GM18951 (cell line): ENCODE measurements around the gene C1orf21.

Experiments
- POLR2A ChIP-seq: IDR thresholded peaks from 4 replicates; pipeline ENCODE4 v1.6.1; 2011; ENCODE audit warnings: mild to moderate bottlenecking; ENCODE audit not compliant: insufficient read length, insufficient read depth; ENCODE audit errors: extremely low read depth
- in situ Hi-C: fragments of 300-500 bp; cut with MboI; formaldehyde crosslinking; loops from one replicate; pipeline ENCODE4 v1.12.0; 2022; ENCODE audit warnings: low sequenced_read_pairs, mixed read lengths, inconsistent platforms; ENCODE audit not compliant: unreplicated experiment

C1orf21 gene

GRCh38 chr1:184635347-184635979 is 248.6 kb downstream of the C1orf21 start:
- TF ChIP-seq POLR2A, result no peak
- in situ Hi-C loops, result no loop called here

- TF ChIP-seq POLR2A, result no peak
- in situ Hi-C loops, result no loop called here
Observed at GRCh38 chr1:184635980-184636431, 249.2 kb downstream of the C1orf21 start.

- TF ChIP-seq POLR2A, result no peak
Observed at GRCh38 chr1:184637664-184638240, 250.9 kb downstream of the C1orf21 start.

GRCh38 chr1:184639205-184639604 is 252.4 kb downstream of the C1orf21 start:
- in situ Hi-C loops, result no loop called here
- no peak for TF ChIP-seq POLR2A

More at GRCh38 chr1:184637664-184638240, 250.9 kb downstream of the C1orf21 start:
- in situ Hi-C loops, result no loop called here

GRCh38 chr1:184640505-184640904 is 253.7 kb downstream of the C1orf21 start:
- TF ChIP-seq POLR2A, result no peak
- in situ Hi-C loops, result no loop called here

- no peak for TF ChIP-seq POLR2A
- in situ Hi-C loops, result no loop called here
Observed at GRCh38 chr1:184641894-184642293, 255.1 kb downstream of the C1orf21 start.

- TF ChIP-seq POLR2A, result no peak
- in situ Hi-C loops, result no loop called here
Observed at GRCh38 chr1:184643661-184644060, 256.8 kb downstream of the C1orf21 start.

- TF ChIP-seq POLR2A, result no peak
- in situ Hi-C loops, result no loop called here
Observed at GRCh38 chr1:184644771-184645170, 257.9 kb downstream of the C1orf21 start.

- in situ Hi-C loops, result no loop called here
- no peak for TF ChIP-seq POLR2A
Observed at GRCh38 chr1:184646178-184646701, 259.4 kb downstream of the C1orf21 start.

- no peak for TF ChIP-seq POLR2A
- in situ Hi-C loops, result no loop called here
Observed at GRCh38 chr1:184646824-184647223, 260.0 kb downstream of the C1orf21 start.

GRCh38 chr1:184647471-184647870 is 260.6 kb downstream of the C1orf21 start:
- in situ Hi-C loops, result no loop called here
- TF ChIP-seq POLR2A, result no peak

- in situ Hi-C loops, result no loop called here
- no peak for TF ChIP-seq POLR2A
Observed at GRCh38 chr1:184648160-184648855, 261.5 kb downstream of the C1orf21 start.

- in situ Hi-C loops, result no loop called here
- TF ChIP-seq POLR2A, result no peak
Observed at GRCh38 chr1:184648856-184649201, 262.0 kb downstream of the C1orf21 start.
